Neural progenitor cell (in vitro differentiated cells): Measurements from ENCODE around the gene NUDT16L1. TPM values are rescaled to one million over a fixed set of nuclear protein-coding genes. Genes with fewer than 3 reads are reported as not detected.

ENCODE experiments used
- DNase-seq: peaks from one replicate; pipeline ENCODE4 v3.0.0-alpha.2; 2016; ENCODE audit warnings: low spot score
- H2AFZ ChIP-seq: fragments of 200-600 bp; sonication (generic); replicated peaks from 2 replicates; pipeline ENCODE4 v1.6.1; 2016; ENCODE audit warnings: antibody characterized with exemption
- H3F3A ChIP-seq: fragments of 200-600 bp; sonication (generic); 2 replicates; pipeline ENCODE4 v1.6.1; 2016; ENCODE audit warnings: antibody characterized with exemption, low read depth
- H3K27ac ChIP-seq: fragments of 200-600 bp; sonication (generic); 2 replicates; pipeline ENCODE4 v1.5.1; 2016; ENCODE audit warnings: mild to moderate bottlenecking
- H3K27me3 ChIP-seq: fragments of 200-600 bp; sonication (generic); 2 replicates; pipeline ENCODE4 v1.6.1; 2016; ENCODE audit warnings: mild to moderate bottlenecking, moderate library complexity
- H3K36me3 ChIP-seq: fragments of 200-600 bp; sonication (generic); 2 replicates; pipeline ENCODE4 v1.5.1; 2016
- H3K4me1 ChIP-seq: fragments of 200-600 bp; sonication (generic); 2 replicates; pipeline ENCODE4 v1.6.1; 2016; ENCODE audit warnings: mixed run types
- H3K4me2 ChIP-seq: fragments of 200-600 bp; sonication (generic); 2 replicates; pipeline ENCODE4 v1.6.1; 2016
- H3K4me3 ChIP-seq: fragments of 200-600 bp; sonication (generic); 2 replicates; pipeline ENCODE4 v1.5.1; 2016
- H3K79me2 ChIP-seq: fragments of 200-600 bp; sonication (generic); 2 replicates; pipeline ENCODE4 v1.6.1; 2016; ENCODE audit warnings: low read depth
- H3K9ac ChIP-seq: fragments of 200-600 bp; sonication (generic); 2 replicates; pipeline ENCODE4 v1.6.1; 2016
- H3K9me3 ChIP-seq: fragments of 200-600 bp; sonication (generic); 2 replicates; pipeline ENCODE4 v1.5.1; 2016; ENCODE audit warnings: low read depth
- H4K20me1 ChIP-seq: fragments of 200-600 bp; sonication (generic); 2 replicates; pipeline ENCODE4 v1.6.1; 2016; ENCODE audit warnings: low read depth
- H3K27ac Mint-ChIP-seq: 3 replicates; pipeline ENCODE4 v1.8.0; 2021; ENCODE audit warnings: mixed read lengths
- H3K27me3 Mint-ChIP-seq: 2 replicates; pipeline ENCODE4 v1.8.0; 2022; ENCODE audit warnings: low read depth, mild to moderate bottlenecking, inconsistent platforms, moderate library complexity, mixed read lengths; ENCODE audit not compliant: insufficient read depth
- H3K36me3 Mint-ChIP-seq: 3 replicates; pipeline ENCODE4 v1.8.0; 2021; ENCODE audit warnings: mixed read lengths
- H3K4me1 Mint-ChIP-seq: 3 replicates; pipeline ENCODE4 v1.8.0; 2021; ENCODE audit warnings: mixed read lengths
- H3K4me3 Mint-ChIP-seq: 3 replicates; pipeline ENCODE4 v1.8.0; 2021; ENCODE audit warnings: mild to moderate bottlenecking, moderate library complexity, mixed read lengths
- H3K9me3 Mint-ChIP-seq: 3 replicates; pipeline ENCODE4 v1.8.0; 2020; ENCODE audit warnings: mixed read lengths
- EZH2 ChIP-seq: fragments of 200-600 bp; sonication (generic); IDR thresholded peaks from 2 replicates; pipeline ENCODE4 v1.6.1; 2017; ENCODE audit warnings: antibody characterized with exemption, mild to moderate bottlenecking, moderate library complexity
- EZH2phosphoT487 ChIP-seq: fragments of 200-600 bp; sonication (generic); IDR thresholded peaks from 2 replicates; pipeline ENCODE4 v1.6.1; 2017; ENCODE audit warnings: antibody characterized with exemption
- total RNA-seq: library from RNA; depleted of rRNA; stranded (reverse); fragments of >200 nt; gene quantifications from 2 replicates; pipeline ENCODE4 v1.2.3, GENCODE V29; 2015; ENCODE audit warnings: low replicate concordance
- TF ChIP-seq, protein P1 (sequence below): fragments of 200-600 bp; sonication (generic); IDR thresholded peaks from 2 replicates; pipeline ENCODE4 v1.5.1; 2017; ENCODE audit warnings: antibody characterized with exemption, mild to moderate bottlenecking

The NUDT16L1 gene
- total RNA-seq, 1 donor from 2014 or later, result 10.9 TPM

DNA sequence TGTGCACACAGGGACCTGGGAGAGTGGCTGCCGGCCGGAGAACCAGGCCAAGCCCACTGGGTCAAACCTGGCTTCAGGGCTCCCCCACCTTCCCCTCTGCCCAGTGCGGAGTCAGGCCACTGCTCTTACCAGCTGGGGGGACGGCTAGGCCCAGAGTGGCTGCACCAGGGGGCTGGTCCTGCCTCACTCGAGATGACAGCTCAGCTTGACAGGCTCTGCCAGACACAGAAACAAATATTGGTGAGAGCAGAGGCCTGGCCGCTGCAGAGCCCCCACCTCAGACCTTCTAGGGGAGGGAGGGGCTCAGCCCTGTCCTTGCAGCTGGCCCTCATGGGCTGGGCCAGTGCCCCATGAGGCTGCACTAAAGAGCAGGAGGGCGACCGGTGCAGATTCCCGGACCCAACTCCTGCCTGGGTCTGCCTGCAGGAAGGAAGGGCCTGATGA is 4.5 kb downstream of the NUDT16L1 start:
- Mint-ChIP-seq H3K9me3 (no peaks in the 10 kb centered on the region), H3K27me3 (peaks cover 5% of the 10 kb centered on the region), H3K27ac (no peak overlapping the region), H3K36me3 (peaks cover 8% of the 10 kb centered on the region), H3K4me1 (no peaks in the 10 kb centered on the region), H3K4me3 (no peak overlapping the region)
- Histone ChIP-seq H3K36me3 (no peaks in the 10 kb centered on the region), H3K27me3 (no peaks in the 10 kb centered on the region), H4K20me1 (peaks cover 17% of the 10 kb centered on the region), H3K27ac (no peak overlapping the region), H3F3A (peaks cover 13% of the 10 kb centered on the region), H3K4me1 (no peaks in the 10 kb centered on the region), H2AFZ (no peak overlapping the region), H3K4me3 (no peak overlapping the region), H3K4me2 (no peak overlapping the region), H3K9ac (no peak overlapping the region), H3K9me3 (no peaks in the 10 kb centered on the region), H3K79me2 (peaks cover 13% of the 10 kb centered on the region)
- no peak for DNase-seq
- TF ChIP-seq EZH2phosphoT487 (no peak), EZH2 (no peak)
- TF ChIP-seq, protein P1, sequence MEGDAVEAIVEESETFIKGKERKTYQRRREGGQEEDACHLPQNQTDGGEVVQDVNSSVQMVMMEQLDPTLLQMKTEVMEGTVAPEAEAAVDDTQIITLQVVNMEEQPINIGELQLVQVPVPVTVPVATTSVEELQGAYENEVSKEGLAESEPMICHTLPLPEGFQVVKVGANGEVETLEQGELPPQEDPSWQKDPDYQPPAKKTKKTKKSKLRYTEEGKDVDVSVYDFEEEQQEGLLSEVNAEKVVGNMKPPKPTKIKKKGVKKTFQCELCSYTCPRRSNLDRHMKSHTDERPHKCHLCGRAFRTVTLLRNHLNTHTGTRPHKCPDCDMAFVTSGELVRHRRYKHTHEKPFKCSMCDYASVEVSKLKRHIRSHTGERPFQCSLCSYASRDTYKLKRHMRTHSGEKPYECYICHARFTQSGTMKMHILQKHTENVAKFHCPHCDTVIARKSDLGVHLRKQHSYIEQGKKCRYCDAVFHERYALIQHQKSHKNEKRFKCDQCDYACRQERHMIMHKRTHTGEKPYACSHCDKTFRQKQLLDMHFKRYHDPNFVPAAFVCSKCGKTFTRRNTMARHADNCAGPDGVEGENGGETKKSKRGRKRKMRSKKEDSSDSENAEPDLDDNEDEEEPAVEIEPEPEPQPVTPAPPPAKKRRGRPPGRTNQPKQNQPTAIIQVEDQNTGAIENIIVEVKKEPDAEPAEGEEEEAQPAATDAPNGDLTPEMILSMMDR, result no peak

DNA sequence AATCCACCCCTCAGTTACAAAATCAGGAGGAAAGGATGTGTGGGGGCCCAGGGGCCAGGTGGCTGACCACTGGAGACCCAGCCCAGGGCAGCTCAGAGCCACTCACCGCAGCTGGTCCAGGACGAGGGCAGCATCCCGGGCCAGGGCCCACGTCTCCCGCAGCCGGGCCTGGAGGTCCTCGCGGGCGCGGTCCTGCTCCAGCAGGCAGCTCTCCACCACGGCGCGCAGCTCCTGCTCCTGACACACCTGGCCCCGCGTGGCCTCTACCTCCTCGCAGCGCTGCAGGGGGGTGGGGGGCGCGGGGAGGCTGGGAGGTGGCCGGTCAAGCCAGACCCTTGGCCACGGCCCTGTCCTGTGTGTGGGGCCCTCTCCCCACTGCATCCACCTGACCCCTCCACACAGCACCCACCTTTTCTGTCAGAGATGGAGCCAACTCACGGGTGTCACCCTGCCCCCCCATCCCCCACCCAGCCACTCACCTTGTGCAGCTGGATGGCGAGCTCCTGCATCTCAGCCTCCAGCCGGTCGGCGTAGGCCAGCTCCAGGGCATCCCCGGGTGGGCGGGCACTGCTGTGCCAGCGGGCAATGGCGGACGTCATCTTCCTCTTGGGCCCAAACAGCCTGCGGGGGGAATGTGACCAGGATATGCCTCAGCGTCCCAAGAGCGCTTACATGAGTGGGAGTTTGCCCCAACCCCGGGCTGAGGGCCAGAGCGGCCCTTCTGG is 5.1 kb downstream of the NUDT16L1 start:
- H3K36me3 ChIP-seq, result no peaks in the 10 kb centered on the region
- H3K9me3 ChIP-seq, result no peaks in the 10 kb centered on the region
- Mint-ChIP-seq H3K27ac (no peak overlapping the region), H3K4me1 (no peaks in the 10 kb centered on the region), H3K4me3 (no peak overlapping the region), H3K36me3 (peaks cover 8% of the 10 kb centered on the region), H3K9me3 (no peaks in the 10 kb centered on the region), H3K27me3 (peaks cover 5% of the 10 kb centered on the region)
- no peak overlapping the region for H3K4me3 ChIP-seq
- no peak overlapping the region for H3K9ac ChIP-seq
- peaks cover 9% of the 10 kb centered on the region for H3F3A ChIP-seq
- no peak for DNase-seq
- H4K20me1 ChIP-seq, result peaks cover 17% of the 10 kb centered on the region
- H3K4me1 ChIP-seq, result no peaks in the 10 kb centered on the region
- no peak overlapping the region for H2AFZ ChIP-seq
- no peak overlapping the region for H3K27ac ChIP-seq
- no peak for TF ChIP-seq EZH2phosphoT487
- TF ChIP-seq EZH2, result no peak
- TF ChIP-seq, protein P1, result no peak
- H3K4me2 ChIP-seq, result no peak overlapping the region
- H3K27me3 ChIP-seq, result no peaks in the 10 kb centered on the region
- H3K79me2 ChIP-seq, result peaks cover 13% of the 10 kb centered on the region

DNA sequence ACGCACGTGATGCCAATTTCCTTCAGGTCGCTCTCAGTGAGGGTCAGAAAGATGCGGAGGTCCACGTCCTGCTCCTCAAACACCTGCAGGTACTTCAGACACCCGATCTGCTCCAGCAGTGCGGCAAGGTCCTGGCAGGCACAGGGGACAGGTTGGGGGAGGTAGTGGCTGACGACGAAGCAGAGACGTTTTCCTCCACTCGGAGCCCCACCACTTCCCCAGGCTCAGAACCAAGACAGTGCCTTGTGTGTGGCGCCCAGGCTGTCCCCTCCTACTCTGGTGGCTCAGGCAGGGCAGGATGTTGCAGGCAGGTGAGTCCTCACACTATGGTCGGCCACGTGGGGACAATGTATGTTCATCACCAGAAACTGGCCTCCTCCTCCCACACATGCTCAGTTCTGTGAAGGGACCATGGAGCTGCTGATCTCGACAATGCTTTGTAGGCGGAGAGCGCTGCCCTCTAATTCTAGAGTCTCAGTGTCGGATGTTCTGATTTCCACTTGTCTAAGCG is 5.7 kb downstream of the NUDT16L1 start:
- peaks cover 5% of the 10 kb centered on the region for H3K27me3 Mint-ChIP-seq
- Histone ChIP-seq H3K79me2 (peaks cover 10% of the 10 kb centered on the region), H3K4me2 (no peak overlapping the region), H3K36me3 (no peaks in the 10 kb centered on the region), H3K27me3 (no peaks in the 10 kb centered on the region), H3K4me1 (no peaks in the 10 kb centered on the region), H3K4me3 (no peak overlapping the region), H3K9me3 (no peaks in the 10 kb centered on the region), H3K27ac (no peak overlapping the region), H3K9ac (no peak overlapping the region), H4K20me1 (peaks cover 15% of the 10 kb centered on the region), H2AFZ (no peak overlapping the region), H3F3A (peaks cover 9% of the 10 kb centered on the region)
- H3K27ac Mint-ChIP-seq, result no peak overlapping the region
- H3K4me1 Mint-ChIP-seq, result no peaks in the 10 kb centered on the region
- no peak for TF ChIP-seq EZH2phosphoT487
- no peak for TF ChIP-seq EZH2
- TF ChIP-seq, protein P1, result no peak
- no peaks in the 10 kb centered on the region for H3K9me3 Mint-ChIP-seq
- H3K4me3 Mint-ChIP-seq, result no peak overlapping the region
- H3K36me3 Mint-ChIP-seq, result peaks cover 8% of the 10 kb centered on the region
- no peak for DNase-seq
